Activated T-helper 1 cell treated with anti-CD3 and anti-CD28 coated beads, Interleukin-2, amount 50 U/mL, for 16 hours (primary cell): ENCODE results near the gene ANKFN1.

Experiments used
- DNase-seq, 2 donors: peaks; one replicate each; pipeline ENCODE4 v3.0.0-alpha.2; 2020; ENCODE audit warnings: low read depth in 1 of 2, low spot score in 1 of 2

The ANKFN1 gene

GRCh38 chr17:56499799-56500388 is 346.6 kb downstream of the ANKFN1 start:
- DNase-seq: no peak

GRCh38 chr17:56502120-56502654 is 348.9 kb downstream of the ANKFN1 start:
- no peak for DNase-seq

- no peak for DNase-seq
These were observed 352.0 kb downstream of the ANKFN1 start for GRCh38 chr17:56505154-56505756.

- DNase-seq: no peak
These were observed 353.1 kb downstream of the ANKFN1 start for GRCh38 chr17:56506349-56506748.

- DNase-seq: no peak
These were observed 357.5 kb downstream of the ANKFN1 start for GRCh38 chr17:56510554-56511342.

- no peak for DNase-seq
These were observed 361.0 kb downstream of the ANKFN1 start for GRCh38 chr17:56514264-56514663.

GRCh38 chr17:56514899-56515298 is 361.6 kb downstream of the ANKFN1 start:
- no peak for DNase-seq

- DNase-seq: no peak
These were observed 368.3 kb downstream of the ANKFN1 start for GRCh38 chr17:56521414-56522141.

GRCh38 chr17:56523042-56523441 is 369.8 kb downstream of the ANKFN1 start:
- DNase-seq: no peak

- no peak for DNase-seq
These were observed 375.4 kb downstream of the ANKFN1 start for GRCh38 chr17:56528696-56529095.

- DNase-seq: no peak
These were observed 379.7 kb downstream of the ANKFN1 start for GRCh38 chr17:56532926-56533325.

- no peak for DNase-seq
These were observed 383.5 kb downstream of the ANKFN1 start for GRCh38 chr17:56536766-56537165.

GRCh38 chr17:56540836-56541235 is 387.6 kb downstream of the ANKFN1 start:
- no peak for DNase-seq

- no peak for DNase-seq
These were observed 390.0 kb downstream of the ANKFN1 start for GRCh38 chr17:56543280-56543679.

GRCh38 chr17:56545106-56545505 is 391.8 kb downstream of the ANKFN1 start:
- DNase-seq: no peak

GRCh38 chr17:56545930-56546329 is 392.7 kb downstream of the ANKFN1 start:
- DNase-seq: no peak

GRCh38 chr17:56548661-56549060 is 395.4 kb downstream of the ANKFN1 start:
- DNase-seq: no peak

- DNase-seq: no peak
These were observed 396.2 kb downstream of the ANKFN1 start for GRCh38 chr17:56549501-56549900.

GRCh38 chr17:56557682-56558081 is 404.4 kb downstream of the ANKFN1 start:
- DNase-seq: no peak

GRCh38 chr17:56558088-56558487 is 404.8 kb downstream of the ANKFN1 start:
- DNase-seq: no peak
